Activated CD8-positive, alpha-beta T cell treated with anti-CD3 and anti-CD28 coated beads, Interleukin-2, amount 10 ng/mL, durations not matched to agents 7 days and 5 days (primary cell): ENCODE results near the gene ZNF267. TPM values are rescaled to one million over a fixed set of nuclear protein-coding genes. Genes with fewer than 3 reads are reported as not detected.
"Not testable (repeated sequence)": the region's sequence is repeated elsewhere in the genome, so short reads cannot be mapped to it uniquely, and the experiment has no call there.

Experiments used
- ATAC-seq: fragments of 150-1000 bp; cut with Tn5 transposase; one replicate; pipeline ENCODE4 v1.10.0; 2021; ENCODE audit warnings: moderate library complexity
- CTCF ChIA-PET: fragments of 350-600 bp; sonication (Branson Sonifier 250); formaldehyde crosslinking; loops from one replicate; lab custom pipeline; 2021; ENCODE audit warnings: antibody characterized with exemption; lab: Charles Lee
- POLR2A ChIA-PET: fragments of 350-600 bp; sonication (Branson Sonifier 250); formaldehyde crosslinking; loops from one replicate; lab custom pipeline; 2021; ENCODE audit warnings: antibody characterized with exemption; lab: Charles Lee
- DNase-seq: peaks from one replicate; pipeline ENCODE4 v3.0.0-alpha.2; 2020
- H3K27ac Mint-ChIP-seq: one replicate; pipeline ENCODE4 v1.8.0; 2021; ENCODE audit warnings: mild to moderate bottlenecking, mixed read lengths
- H3K27me3 Mint-ChIP-seq: one replicate; pipeline ENCODE4 v1.8.0; 2021; ENCODE audit warnings: low read depth, mixed read lengths
- H3K36me3 Mint-ChIP-seq: one replicate; pipeline ENCODE4 v1.8.0; 2021; ENCODE audit warnings: low read depth, mixed read lengths
- H3K4me1 Mint-ChIP-seq: one replicate; pipeline ENCODE4 v1.8.0; 2021; ENCODE audit warnings: low read depth, mixed read lengths
- H3K4me3 Mint-ChIP-seq: one replicate; pipeline ENCODE4 v1.8.0; 2021; ENCODE audit warnings: mild to moderate bottlenecking, mixed read lengths
- H3K9me3 Mint-ChIP-seq: one replicate; pipeline ENCODE4 v1.8.0; 2022; ENCODE audit warnings: mixed read lengths; ENCODE audit not compliant: insufficient read depth
- total RNA-seq, 2 experiments: library from RNA; stranded (reverse); gene quantifications; one replicate each; pipeline ENCODE4 v1.2.3, GENCODE V29; 2021

Gene ZNF267
- 10 to 100 TPM; 43.9 to 49.8 TPM for total RNA-seq

- peak; percentile 96 for DNase-seq
- peak within 1 kb of the TSS; percentile 90 for H3K4me3 Mint-ChIP-seq
- H3K27me3 Mint-ChIP-seq = no peaks in the 10 kb centered on the region
- ChIA-PET CTCF (interaction anchor here (1.5 to 2.8 kb wide), 4 partner anchors 13 to 800 kb away, joined by 3 to 9 read pairs (median 6); partner anchors contain the start of genes ZNF646 and ZNF668), POLR2A (interaction anchor here (0.6 to 2.9 kb wide), 24 partner anchors 9 to 972 kb away, joined by 3 to 30 read pairs (median 4); partner anchors contain the start of genes ARMC5, FUS, PYCARD and RUSF1)
- H3K27ac Mint-ChIP-seq = peak within 1 kb of the TSS; percentile 97
- H3K9me3 Mint-ChIP-seq = peaks cover 8% of the 10 kb centered on the region
- H3K36me3 Mint-ChIP-seq = peaks cover 59% of the 10 kb centered on the region
- peaks cover 81% of the 10 kb centered on the region for H3K4me1 Mint-ChIP-seq
- peak; percentile 73 for ATAC-seq
Measured at GRCh38 chr16:31873556-31874365, at the start of gene ZNF267. TSS of gene ZNF267 (plus strand) at chr16:31873807. CDS start at chr16:31873967, 160 bp downstream.

GRCh38 chr16:31833047-31833446, 40.6 kb upstream of the ZNF267 start:
- Mint-ChIP-seq H3K36me3 (no peaks in the 10 kb centered on the region), H3K27ac (no peak overlapping the region), H3K4me3 (no peak overlapping the region), H3K27me3 (no peaks in the 10 kb centered on the region), H3K4me1 (no peaks in the 10 kb centered on the region), H3K9me3 (peaks cover 7% of the 10 kb centered on the region)
- DNase-seq (no peak), ATAC-seq (no peak)
- CTCF ChIA-PET = no interaction called here
- POLR2A ChIA-PET = no interaction called here

- H3K36me3 Mint-ChIP-seq, H3K4me1 Mint-ChIP-seq, H3K27ac Mint-ChIP-seq, DNase-seq, ATAC-seq, H3K27me3 Mint-ChIP-seq, CTCF ChIA-PET, H3K4me3 Mint-ChIP-seq, POLR2A ChIA-PET: not testable (repeated sequence)
- peaks cover 15% of the 10 kb centered on the region for H3K9me3 Mint-ChIP-seq
Measured at GRCh38 chr16:31836396-31836795, 37.2 kb upstream of the ZNF267 start.

GRCh38 chr16:31842864-31843263, 30.7 kb upstream of the ZNF267 start:
- Mint-ChIP-seq H3K27ac (no peak overlapping the region), H3K4me3 (no peak overlapping the region), H3K36me3 (no peaks in the 10 kb centered on the region), H3K27me3 (peaks cover 4% of the 10 kb centered on the region), H3K9me3 (peaks cover 35% of the 10 kb centered on the region), H3K4me1 (no peaks in the 10 kb centered on the region)
- no peak for DNase-seq
- ATAC-seq = no peak
- CTCF ChIA-PET = no interaction called here
- POLR2A ChIA-PET = no interaction called here

DNA sequence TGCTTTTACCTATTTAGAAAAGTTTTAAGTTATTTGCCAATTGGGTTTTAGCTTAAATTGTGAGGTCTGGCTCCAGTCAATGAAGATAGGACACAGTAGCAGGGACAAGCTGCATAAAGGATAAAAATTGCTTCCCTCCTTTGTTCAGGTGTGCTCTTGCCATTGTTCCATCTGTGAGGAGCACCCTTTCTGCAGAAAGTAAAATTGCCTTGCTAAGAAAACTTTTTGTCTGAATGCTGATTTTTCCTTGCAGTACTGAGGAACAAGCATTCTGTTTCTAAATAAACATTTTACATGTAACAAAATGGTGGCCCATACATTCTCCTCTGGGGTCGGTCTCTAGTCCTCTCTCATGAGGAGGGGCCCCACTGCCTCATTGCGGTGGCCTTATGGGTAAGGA, 25.0 kb upstream of the ZNF267 start:
- H3K36me3 Mint-ChIP-seq, H3K4me1 Mint-ChIP-seq, DNase-seq, H3K27me3 Mint-ChIP-seq, CTCF ChIA-PET, H3K4me3 Mint-ChIP-seq, H3K27ac Mint-ChIP-seq, POLR2A ChIA-PET, ATAC-seq: not testable (repeated sequence)
- peaks cover 24% of the 10 kb centered on the region for H3K9me3 Mint-ChIP-seq

DNA sequence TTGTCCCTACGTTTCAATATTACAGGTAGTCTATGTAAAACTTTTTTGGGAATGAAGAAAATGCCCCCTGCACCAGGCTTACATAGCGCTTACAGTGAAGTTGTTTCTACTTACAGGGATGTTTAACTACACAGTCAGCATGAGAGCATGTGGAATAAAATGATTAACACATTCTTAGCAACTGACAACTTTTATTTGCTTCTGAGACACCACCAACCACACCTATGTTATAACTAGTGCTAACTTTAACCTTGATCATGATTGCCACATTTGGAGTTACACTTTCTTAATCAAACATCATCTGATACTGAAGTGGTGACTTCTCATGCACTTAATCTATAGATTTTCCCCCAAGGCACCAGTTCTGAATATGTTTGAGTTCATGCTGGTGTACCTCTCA, 20.3 kb upstream of the ZNF267 start:
- ChIA-PET CTCF (no interaction called here), POLR2A (no interaction called here)
- Mint-ChIP-seq H3K9me3 (peaks cover 12% of the 10 kb centered on the region), H3K4me3 (no peak overlapping the region), H3K27me3 (peaks cover 10% of the 10 kb centered on the region), H3K4me1 (no peaks in the 10 kb centered on the region), H3K36me3 (no peaks in the 10 kb centered on the region), H3K27ac (no peak overlapping the region)
- ATAC-seq = no peak
- no peak for DNase-seq

GRCh38 chr16:31860508-31860907, 13.1 kb upstream of the ZNF267 start:
- no peaks in the 10 kb centered on the region for H3K9me3 Mint-ChIP-seq
- ChIA-PET POLR2A (interaction anchor here (0.7 kb wide), 1 partner anchor 13 kb away, joined by 3 read pairs; the partner anchor contains the start of gene ZNF267), CTCF (interaction anchor here (0.7 to 3.9 kb wide), 5 partner anchors 8 to 400 kb away, joined by 3 to 37 read pairs (median 3); partner anchors contain the start of gene ZNF267)
- no peaks in the 10 kb centered on the region for H3K36me3 Mint-ChIP-seq
- H3K27me3 Mint-ChIP-seq = peaks cover 10% of the 10 kb centered on the region
- H3K27ac Mint-ChIP-seq = no peak overlapping the region
- no peak overlapping the region for H3K4me3 Mint-ChIP-seq
- DNase-seq (no peak), ATAC-seq (no peak)
- H3K4me1 Mint-ChIP-seq = peaks cover 35% of the 10 kb centered on the region

- peak overlapping the region; percentile 7 for H3K27ac Mint-ChIP-seq
- CTCF ChIA-PET = interaction anchor here (0.7 to 1.3 kb wide), 3 partner anchors 12 to 400 kb away, joined by 3 read pairs; partner anchors contain the start of gene ZNF267
- ATAC-seq (peak; percentile 44), DNase-seq (no peak)
- H3K4me3 Mint-ChIP-seq = no peak overlapping the region
- peaks cover 8% of the 10 kb centered on the region for H3K27me3 Mint-ChIP-seq
- no peaks in the 10 kb centered on the region for H3K36me3 Mint-ChIP-seq
- peaks cover 37% of the 10 kb centered on the region for H3K4me1 Mint-ChIP-seq
- POLR2A ChIA-PET = no interaction called here
- H3K9me3 Mint-ChIP-seq = no peaks in the 10 kb centered on the region
Measured at GRCh38 chr16:31861455-31861854, 12.2 kb upstream of the ZNF267 start.

DNA sequence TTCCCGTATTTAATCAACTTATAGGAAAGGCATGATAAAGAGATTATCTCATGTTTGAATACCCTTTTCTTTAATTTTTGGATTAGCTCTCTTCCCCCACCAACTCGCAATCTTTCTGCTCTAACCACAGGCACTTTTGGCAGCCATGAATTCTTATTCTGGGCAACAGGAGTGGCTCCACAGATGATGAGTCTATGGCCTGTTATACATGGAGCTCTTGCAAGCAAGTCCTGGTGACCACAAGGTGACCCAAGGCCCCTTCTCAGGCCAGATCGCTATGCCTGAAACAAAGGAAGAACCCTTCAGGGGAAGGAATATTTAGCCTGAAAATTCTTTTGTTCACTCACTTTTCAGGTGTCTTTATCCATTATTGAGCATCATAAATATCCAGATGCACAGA, 10.8 kb upstream of the ZNF267 start:
- H3K4me3 Mint-ChIP-seq = no peak overlapping the region
- no peak overlapping the region for H3K27ac Mint-ChIP-seq
- no peaks in the 10 kb centered on the region for H3K9me3 Mint-ChIP-seq
- no peaks in the 10 kb centered on the region for H3K36me3 Mint-ChIP-seq
- H3K4me1 Mint-ChIP-seq = peaks cover 37% of the 10 kb centered on the region
- DNase-seq (no peak), ATAC-seq (no peak)
- CTCF ChIA-PET = no interaction called here
- peaks cover 4% of the 10 kb centered on the region for H3K27me3 Mint-ChIP-seq
- POLR2A ChIA-PET = no interaction called here

DNA sequence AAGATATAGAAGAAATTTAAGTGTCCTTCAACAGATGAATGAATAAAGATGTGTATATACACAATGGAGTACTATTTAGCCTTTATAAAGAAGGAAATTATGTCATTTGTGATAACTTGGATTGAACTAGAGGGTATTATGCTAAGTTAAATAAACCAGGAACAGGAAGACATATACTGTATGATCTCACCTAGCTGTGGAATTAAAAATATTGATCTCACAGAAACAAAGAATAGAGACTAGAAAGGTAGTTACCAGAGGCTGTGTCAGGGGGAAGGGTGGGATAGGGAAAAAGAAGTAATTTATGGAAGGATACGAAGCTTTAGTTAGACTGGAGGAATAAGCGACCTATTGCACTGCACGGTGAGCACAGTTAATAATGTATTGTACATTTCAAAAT, 5.4 kb upstream of the ZNF267 start:
- DNase-seq = no peak
- Mint-ChIP-seq H3K9me3 (peaks cover 4% of the 10 kb centered on the region), H3K36me3 (peaks cover 13% of the 10 kb centered on the region), H3K27me3 (no peaks in the 10 kb centered on the region), H3K4me1 (peaks cover 63% of the 10 kb centered on the region), H3K4me3 (no peak overlapping the region), H3K27ac (no peak overlapping the region)
- ChIA-PET CTCF (interaction anchor here (0.8 to 6.0 kb wide), 23 partner anchors 9 to 883 kb away, joined by 3 to 76 read pairs (median 5); partner anchors contain the start of genes ARMC5, HSD3B7, PYCARD and RUSF1), POLR2A (interaction anchor here (0.6 to 2.4 kb wide), 6 partner anchors 9 to 408 kb away, joined by 3 to 13 read pairs (median 6); a partner anchor contains a TSS)
- no peak for ATAC-seq

- Mint-ChIP-seq H3K9me3 (peaks cover 4% of the 10 kb centered on the region), H3K27ac (peak overlapping the region; percentile 82), H3K4me1 (peaks cover 65% of the 10 kb centered on the region), H3K4me3 (peak overlapping the region; percentile 64), H3K36me3 (peaks cover 13% of the 10 kb centered on the region), H3K27me3 (no peaks in the 10 kb centered on the region)
- POLR2A ChIA-PET = interaction anchor here (0.6 to 2.4 kb wide), 8 partner anchors 9 to 409 kb away, joined by 3 to 13 read pairs (median 4); a partner anchor contains a TSS
- ATAC-seq = peak; percentile 40
- DNase-seq = peak; percentile 89
- CTCF ChIA-PET = interaction anchor here (0.7 to 6.0 kb wide), 30 partner anchors 8 to 933 kb away, joined by 3 to 76 read pairs (median 5); partner anchors contain the start of genes ARMC5, HSD3B7, ITGAM and PYCARD
Measured at GRCh38 chr16:31868691-31869167, 4.9 kb upstream of the ZNF267 start.
